HCT116 (cell line): ENCODE results near the gene UBAP2L. TPM values are rescaled to one million over a fixed set of nuclear protein-coding genes. Genes with fewer than 3 reads are reported as not detected.

Source experiments
- ATAC-seq: fragments of 200-7000 bp; cut with Tn5 transposase; 2 replicates; pipeline ENCODE4 v1.9.1; 2020; ENCODE audit warnings: mild to moderate bottlenecking, moderate library complexity
- BruUV-seq: library from RNA; stranded (reverse); fragments of 400-500 nt; replicated peaks from 2 replicates; lab custom pipeline; 2021; lab: Mats Ljungman, UMichigan
- CTCF ChIA-PET: fragments of 300-600 bp; sonication (Branson Sonifier 250); formaldehyde crosslinking; loops from one replicate; lab custom pipeline; 2021; ENCODE audit warnings: antibody characterized with exemption; lab: Charles Lee
- POLR2A ChIA-PET: fragments of 300-600, 350-600 bp; sonication (Branson Sonifier 250); formaldehyde crosslinking; loops from one replicate; lab custom pipeline; 2021; ENCODE audit warnings: antibody characterized with exemption; lab: Charles Lee
- RAD21 ChIA-PET, 2 experiments: fragments of 300-600 bp; sonication (Branson Sonifier 250); formaldehyde crosslinking; loops; one replicate each; lab custom pipeline; 2023; ENCODE audit warnings: low total read pairs in 2 of 2; ENCODE audit not compliant: uncharacterized antibody in 2 of 2, unreplicated experiment in 2 of 2, low non-redundant PET in 1 of 2; lab: Charles Lee
- DNase-seq: peaks from one replicate; pipeline ENCODE4 v3.0.0-alpha.2; 2010; ENCODE audit warnings: low read depth, low spot score
- H2AFZ ChIP-seq: fragments of 200-600 bp; shearing (Covaris generic), sonication (generic); 2 replicates; pipeline ENCODE4 v1.6.1; 2017; ENCODE audit warnings: low read depth, mixed run types, mixed read lengths, antibody characterized with exemption, low read length; ENCODE audit not compliant: poor library complexity, severe bottlenecking
- H3K27ac ChIP-seq: 2 replicates; pipeline ENCODE4 v1.5.1; 2012; ENCODE audit warnings: low read depth, low read length
- H3K27me3 ChIP-seq: fragments of 200-600 bp; sonication (generic); 2 replicates; pipeline ENCODE4 v1.6.1; 2016; ENCODE audit warnings: mixed run types, low read length, mixed read lengths; ENCODE audit not compliant: insufficient read depth
- H3K36me3 ChIP-seq, 2 experiments: fragments of 200-500 bp in 1 of 2; fragments of 200-600 bp in 1 of 2; sonication (Bioruptor generic) in 1 of 2; sonication (generic) in 1 of 2; 2 replicates each; pipeline versions ENCODE4 v1.5.1 to v1.6.1; 2014 to 2016; ENCODE audit warnings: low read length in 2 of 2, inconsistent platforms in 1 of 2, mixed read lengths in 1 of 2, mixed run types in 1 of 2; ENCODE audit not compliant: insufficient read depth in 2 of 2, control insufficient read depth in 1 of 2
- H3K4me1 ChIP-seq, 2 experiments: fragments of 200-600 bp in 1 of 2; sonication (generic) in 1 of 2; 2 replicates each; pipeline versions ENCODE4 v1.5.1 to v1.6.1; 2012 to 2017; ENCODE audit warnings: low read length in 2 of 2, inconsistent platforms in 1 of 2, mild to moderate bottlenecking in 1 of 2, mixed read lengths in 1 of 2, mixed run types in 1 of 2, moderate library complexity in 1 of 2; ENCODE audit not compliant: insufficient read depth in 2 of 2, control insufficient read depth in 1 of 2
- H3K4me2 ChIP-seq: fragments of 200-600 bp; sonication (generic); 2 replicates; pipeline ENCODE4 v1.6.1; 2017; ENCODE audit warnings: mixed run types, low read length, mixed read lengths
- H3K4me3 ChIP-seq, 2 experiments: fragments of 200-600 bp in 1 of 2; sonication (generic) in 1 of 2; replicated peaks in 1 of 2; 2 replicates each; pipeline ENCODE4 v1.5.1; 2011 to 2016; ENCODE audit warnings: low read length in 2 of 2, control low read depth in 1 of 2, low read depth in 1 of 2, mild to moderate bottlenecking in 1 of 2, mixed read lengths in 1 of 2, mixed run types in 1 of 2
- H3K79me2 ChIP-seq: fragments of 200-600 bp; sonication (generic); 2 replicates; pipeline ENCODE4 v1.6.1; 2017; ENCODE audit warnings: mild to moderate bottlenecking, mixed run types, low read length, moderate library complexity, mixed read lengths; ENCODE audit not compliant: insufficient read depth
- H3K9ac ChIP-seq: fragments of 200-600 bp; sonication (generic); 2 replicates; pipeline ENCODE4 v1.6.1; 2016; ENCODE audit warnings: low read length, mixed read lengths
- H3K9me2 ChIP-seq: fragments of 200-600 bp; sonication (generic), shearing (Covaris generic); 2 replicates; pipeline ENCODE4 v1.6.1; 2017; ENCODE audit warnings: mixed run types, mild to moderate bottlenecking, moderate library complexity; ENCODE audit not compliant: insufficient read depth
- H3K9me3 ChIP-seq, 2 experiments: fragments of 200-500 bp in 1 of 2; fragments of 200-600 bp in 1 of 2; sonication (Bioruptor generic) in 1 of 2; sonication (generic) in 1 of 2; 2 replicates each; pipeline ENCODE4 v1.6.1; 2014 to 2017; ENCODE audit warnings: low read length in 2 of 2, mixed read lengths in 2 of 2, inconsistent platforms in 1 of 2, low read depth in 1 of 2, mild to moderate bottlenecking in 1 of 2, mixed run types in 1 of 2, moderate library complexity in 1 of 2; ENCODE audit not compliant: control insufficient read depth in 1 of 2, insufficient read depth in 1 of 2
- H4K20me1 ChIP-seq: fragments of 200-600 bp; sonication (generic), shearing (Covaris generic); 2 replicates; pipeline ENCODE4 v1.6.1; 2017; ENCODE audit warnings: mixed run types, mild to moderate bottlenecking, moderate library complexity; ENCODE audit not compliant: insufficient read depth
- CBX3 ChIP-seq: IDR thresholded peaks from 2 replicates; pipeline ENCODE4 v1.6.1; 2012; ENCODE audit warnings: low read depth
- CTCF ChIP-seq, 3 experiments: fragments of 200-600 bp in 1 of 3; sonication (generic) in 1 of 3; IDR thresholded peaks in 2 of 3; conservative IDR thresholded peaks in 1 of 3; 2 replicates each; pipeline ENCODE4 v1.5.1; 2012 to 2017; ENCODE audit warnings: low read depth in 2 of 3, low read length in 2 of 3, antibody characterized with exemption in 1 of 3, borderline replicate concordance in 1 of 3, control low read depth in 1 of 3, mild to moderate bottlenecking in 1 of 3, mixed read lengths in 1 of 3, mixed run types in 1 of 3, moderate library complexity in 1 of 3; ENCODE audit not compliant: insufficient read depth in 1 of 3
- EGR1 ChIP-seq: IDR thresholded peaks from 2 replicates; pipeline ENCODE4 v1.6.1; 2012; ENCODE audit warnings: low read depth
- EZH2phosphoT487 ChIP-seq: fragments of 200-600 bp; IDR thresholded peaks from 2 replicates; pipeline ENCODE4 v1.6.1; 2018; ENCODE audit warnings: antibody characterized with exemption, borderline replicate concordance
- JUND ChIP-seq: IDR thresholded peaks from 2 replicates; pipeline ENCODE4 v1.6.1; 2012
- POLR2A ChIP-seq: IDR thresholded peaks from 2 replicates; pipeline ENCODE4 v1.7.0; 2011; ENCODE audit warnings: borderline replicate concordance; ENCODE audit not compliant: insufficient read depth, insufficient read length; ENCODE audit errors: extremely low read depth
- TCF7L2 ChIP-seq: IDR thresholded peaks from 2 replicates; pipeline ENCODE4 v1.7.0; 2011; ENCODE audit warnings: borderline replicate concordance, inconsistent platforms; ENCODE audit not compliant: insufficient read depth, insufficient read length; ENCODE audit errors: extremely low read depth
- ZNF274 ChIP-seq: fragments of 200-500 bp; sonication (Bioruptor generic); IDR thresholded peaks from 2 replicates; pipeline ENCODE4 v1.6.1; 2014; ENCODE audit warnings: mild to moderate bottlenecking, low read depth, low read length, inconsistent platforms
- intact Hi-C: fragments of 100-400 bp; cut with micrococcal nuclease; formaldehyde crosslinking; loops from 2 replicates; pipeline ENCODE4 v1.10.0; 2022
- total RNA-seq: library from RNA; stranded (reverse); gene quantifications from one replicate; pipeline ENCODE4 v1.2.1, GENCODE V29; 2021; ENCODE audit not compliant: unreplicated experiment
- TF ChIP-seq, protein P1 (sequence below): IDR thresholded peaks from 2 replicates; pipeline ENCODE4 v1.6.1; 2012; ENCODE audit warnings: low read depth

The UBAP2L gene
- total RNA-seq, 1 experiment from 2014 or later, result 189 TPM

- H3K9me3 ChIP-seq, result no peaks in the 10 kb centered on the region
- peak overlapping the region; percentile 85 for H3K4me2 ChIP-seq
- H2AFZ ChIP-seq, result no peak overlapping the region
- RAD21 ChIA-PET, result no interaction called here
- H3K36me3 ChIP-seq, result peaks cover 10 to 29% of the 10 kb centered on the region in 2 experiments; a peak in 2 of 4 replicates
- intact Hi-C loops, result no loop called here
- peaks cover 3% of the 10 kb centered on the region; the same call in 1 of the 2 replicates for H4K20me1 ChIP-seq
- POLR2A ChIA-PET, result interaction anchor here (1.5 kb wide), 1 partner anchor 15 kb away, joined by 4 read pairs; no protein-coding TSS in a partner anchor
- peaks cover 91% of the 10 kb centered on the region for H3K79me2 ChIP-seq
- H3K9me2 ChIP-seq, result no peaks in the 10 kb centered on the region
- no TSS peak for BruUV-seq
- ATAC-seq (no peak), DNase-seq (no peak)
- peak overlapping the region; percentile 95 for H3K9ac ChIP-seq
- TF ChIP-seq CTCF (IDR thresholded peaks at IDR 0.05 in 2 of 3, conservative IDR thresholded peaks at IDR 0.05 in 1 of 3; ENCODE audit: borderline replicate concordance in 1 of 3, insufficient read depth in 1 of 3, low read depth in 2 of 3, low read length in 2 of 3) (no peak), EGR1 (no peak), TCF7L2 (no peak), ZNF274 (no peak), POLR2A (no peak), EZH2phosphoT487 (no peak), JUND (no peak), CBX3 (no peak)
- TF ChIP-seq, protein P1, sequence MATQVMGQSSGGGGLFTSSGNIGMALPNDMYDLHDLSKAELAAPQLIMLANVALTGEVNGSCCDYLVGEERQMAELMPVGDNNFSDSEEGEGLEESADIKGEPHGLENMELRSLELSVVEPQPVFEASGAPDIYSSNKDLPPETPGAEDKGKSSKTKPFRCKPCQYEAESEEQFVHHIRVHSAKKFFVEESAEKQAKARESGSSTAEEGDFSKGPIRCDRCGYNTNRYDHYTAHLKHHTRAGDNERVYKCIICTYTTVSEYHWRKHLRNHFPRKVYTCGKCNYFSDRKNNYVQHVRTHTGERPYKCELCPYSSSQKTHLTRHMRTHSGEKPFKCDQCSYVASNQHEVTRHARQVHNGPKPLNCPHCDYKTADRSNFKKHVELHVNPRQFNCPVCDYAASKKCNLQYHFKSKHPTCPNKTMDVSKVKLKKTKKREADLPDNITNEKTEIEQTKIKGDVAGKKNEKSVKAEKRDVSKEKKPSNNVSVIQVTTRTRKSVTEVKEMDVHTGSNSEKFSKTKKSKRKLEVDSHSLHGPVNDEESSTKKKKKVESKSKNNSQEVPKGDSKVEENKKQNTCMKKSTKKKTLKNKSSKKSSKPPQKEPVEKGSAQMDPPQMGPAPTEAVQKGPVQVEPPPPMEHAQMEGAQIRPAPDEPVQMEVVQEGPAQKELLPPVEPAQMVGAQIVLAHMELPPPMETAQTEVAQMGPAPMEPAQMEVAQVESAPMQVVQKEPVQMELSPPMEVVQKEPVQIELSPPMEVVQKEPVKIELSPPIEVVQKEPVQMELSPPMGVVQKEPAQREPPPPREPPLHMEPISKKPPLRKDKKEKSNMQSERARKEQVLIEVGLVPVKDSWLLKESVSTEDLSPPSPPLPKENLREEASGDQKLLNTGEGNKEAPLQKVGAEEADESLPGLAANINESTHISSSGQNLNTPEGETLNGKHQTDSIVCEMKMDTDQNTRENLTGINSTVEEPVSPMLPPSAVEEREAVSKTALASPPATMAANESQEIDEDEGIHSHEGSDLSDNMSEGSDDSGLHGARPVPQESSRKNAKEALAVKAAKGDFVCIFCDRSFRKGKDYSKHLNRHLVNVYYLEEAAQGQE, result no peak
- H3K27ac ChIP-seq, result peak overlapping the region; percentile 90
- H3K4me3 ChIP-seq, result peak overlapping the region; percentile 81 to 99
- H3K27me3 ChIP-seq, result no peaks in the 10 kb centered on the region
- H3K4me1 ChIP-seq, result peaks cover 8 to 21% of the 10 kb centered on the region in 2 experiments; a peak in 3 of 4 replicates
- CTCF ChIA-PET, result interaction anchor here (1.3 kb wide), 1 partner anchor 18 kb away, joined by 3 read pairs; no protein-coding TSS in a partner anchor
Observed at GRCh38 chr1:154219541-154219940, 1.2 kb upstream of the UBAP2L start.
